ENCODE measurements around the gene SPACA7.
A peak's percentile ranks its signal among the peaks of the same experiment; 100 is the strongest.

SPACA7 gene

GRCh38 chr13:112465251-112466131, 89.3 kb downstream of the SPACA7 start:
- TF ChIP-seq POLR2A (IDR thresholded peaks at IDR 0.05; ENCODE audit: low read depth, low read length) = no peak
- FAIRE-seq = no peak
- DNase-seq (ENCODE audit: insufficient read length, low spot score) = no peak

GRCh38 chr13:112466132-112467058, 90.2 kb downstream of the SPACA7 start:
- no peak for FAIRE-seq
- TF ChIP-seq POLR2A (IDR thresholded peaks at IDR 0.05; ENCODE audit: low read depth, low read length) = no peak
- no peak for DNase-seq (ENCODE audit: insufficient read length, low spot score)

- no peak for TF ChIP-seq POLR2A (IDR thresholded peaks at IDR 0.05; ENCODE audit: low read depth, low read length)
- FAIRE-seq = no peak
- no peak for DNase-seq (ENCODE audit: insufficient read length, low spot score)
Observed at GRCh38 chr13:112467236-112467635, 91.1 kb downstream of the SPACA7 start.

- DNase-seq (ENCODE audit: insufficient read length, low spot score) = no peak
- no peak for FAIRE-seq
- TF ChIP-seq POLR2A (IDR thresholded peaks at IDR 0.05; ENCODE audit: low read depth, low read length) = no peak
Observed at GRCh38 chr13:112468069-112468468, 91.9 kb downstream of the SPACA7 start.

- TF ChIP-seq POLR2A (IDR thresholded peaks at IDR 0.05; ENCODE audit: low read depth, low read length) = no peak
- DNase-seq (ENCODE audit: insufficient read length, low spot score) (no peak), FAIRE-seq (no peak)
Observed at GRCh38 chr13:112469071-112469745, 93.1 kb downstream of the SPACA7 start.

GRCh38 chr13:112473818-112474217, 97.7 kb downstream of the SPACA7 start:
- no peak for FAIRE-seq
- TF ChIP-seq POLR2A (IDR thresholded peaks at IDR 0.05; ENCODE audit: low read depth, low read length) = no peak
- DNase-seq (ENCODE audit: insufficient read length, low spot score) = no peak

- no peak for FAIRE-seq
- no peak for DNase-seq (ENCODE audit: insufficient read length, low spot score)
- no peak for TF ChIP-seq POLR2A (IDR thresholded peaks at IDR 0.05; ENCODE audit: low read depth, low read length)
Observed at GRCh38 chr13:112474869-112475268, 98.7 kb downstream of the SPACA7 start.

GRCh38 chr13:112475889-112476288, 99.7 kb downstream of the SPACA7 start:
- FAIRE-seq = peak; percentile 33
- DNase-seq (ENCODE audit: insufficient read length, low spot score) = no peak
- no peak for TF ChIP-seq POLR2A (IDR thresholded peaks at IDR 0.05; ENCODE audit: low read depth, low read length)

- DNase-seq (ENCODE audit: insufficient read length, low spot score) = no peak
- no peak for TF ChIP-seq POLR2A (IDR thresholded peaks at IDR 0.05; ENCODE audit: low read depth, low read length)
- no peak for FAIRE-seq
Observed at GRCh38 chr13:112477070-112477619, 101.0 kb downstream of the SPACA7 start.

GRCh38 chr13:112479389-112479788, 103.2 kb downstream of the SPACA7 start:
- TF ChIP-seq POLR2A (IDR thresholded peaks at IDR 0.05; ENCODE audit: low read depth, low read length) = no peak
- DNase-seq (ENCODE audit: insufficient read length, low spot score) = no peak
- peak; percentile 55 for FAIRE-seq

GRCh38 chr13:112481458-112481857, 105.3 kb downstream of the SPACA7 start:
- no peak for DNase-seq (ENCODE audit: insufficient read length, low spot score)
- no peak for TF ChIP-seq POLR2A (IDR thresholded peaks at IDR 0.05; ENCODE audit: low read depth, low read length)
- FAIRE-seq = peak; percentile 48

GRCh38 chr13:112483299-112483698, 107.1 kb downstream of the SPACA7 start:
- DNase-seq (ENCODE audit: insufficient read length, low spot score) (no peak), FAIRE-seq (no peak)
- no peak for TF ChIP-seq POLR2A (IDR thresholded peaks at IDR 0.05; ENCODE audit: low read depth, low read length)

Data from H54 (cell line).